Lung (tissue), 12 donors: ENCODE data around the gene TP53RK. TPM values are rescaled to one million over a fixed set of nuclear protein-coding genes. Genes with fewer than 3 reads are reported as not detected.

Experiments
- ATAC-seq: fragments of 200-7000 bp; cut with Tn5 transposase; one replicate; pipeline ENCODE4 v1.9.1; 2020; ENCODE audit warnings: moderate number of reproducible peaks; ENCODE audit not compliant: insufficient read depth, low FRiP score
- DNase-seq, 3 donors: peaks; one replicate each; pipeline ENCODE4 v3.0.0-alpha.2; 2013 to 2017
- H3K27ac ChIP-seq, 2 donors: one replicate each; pipeline ENCODE4 v1.5.1; 2013; ENCODE audit warnings: mild to moderate bottlenecking in 2 of 2, moderate library complexity in 2 of 2, control low read depth in 1 of 2, inconsistent platforms in 1 of 2, low read depth in 1 of 2, low read length in 1 of 2
- H3K27me3 ChIP-seq, 3 donors: one replicate each; pipeline ENCODE4 v1.5.1; 2013; ENCODE audit warnings: low read length in 2 of 3; ENCODE audit not compliant: control insufficient read depth in 3 of 3, insufficient read depth in 3 of 3
- H3K36me3 ChIP-seq, 4 donors: one replicate each; pipeline ENCODE4 v1.5.1; 2013; ENCODE audit warnings: low read length in 4 of 4, mild to moderate bottlenecking in 1 of 4, moderate library complexity in 1 of 4; ENCODE audit not compliant: control insufficient read depth in 4 of 4, insufficient read depth in 4 of 4
- H3K4me1 ChIP-seq, 5 donors: one replicate each; pipeline ENCODE4 v1.5.1; 2013; ENCODE audit warnings: low read length in 5 of 5, mild to moderate bottlenecking in 2 of 5, moderate library complexity in 1 of 5; ENCODE audit not compliant: control insufficient read depth in 5 of 5, insufficient read depth in 5 of 5
- H3K4me3 ChIP-seq: one replicate; pipeline ENCODE4 v1.5.1; 2013; ENCODE audit warnings: mild to moderate bottlenecking, control low read depth, moderate library complexity
- H3K9ac ChIP-seq, 2 donors: one replicate each; pipeline ENCODE4 v1.5.1; 2013; ENCODE audit warnings: low read length in 2 of 2, control low read depth in 1 of 2; ENCODE audit not compliant: insufficient read depth in 1 of 2
- H3K9me3 ChIP-seq, 4 donors: one replicate each; pipeline ENCODE4 v1.5.1; 2013; ENCODE audit warnings: low read length in 3 of 4, mild to moderate bottlenecking in 1 of 4, moderate library complexity in 1 of 4; ENCODE audit not compliant: control insufficient read depth in 4 of 4, insufficient read depth in 3 of 4
- CTCF ChIP-seq: IDR thresholded peaks from 2 replicates; pipeline ENCODE4 v1.5.1; 2012; ENCODE audit warnings: mild to moderate bottlenecking; ENCODE audit errors: control extremely low read depth, extremely low read depth
- WGBS, 2 donors: extraction: QIAGEN DNeasy Blood & Tissue Kit; methylation state at CpG; one replicate each; pipeline ENCODE4 v1.1.7; 2013; 5-methylcytosine and 5-hydroxymethylcytosine counted together
- polyA plus RNA-seq, 2 donors: library from polyadenylated mRNA; stranded (reverse); fragments of 200-250 nt; gene quantifications; one replicate each; pipeline ENCODE4 v1.2.1, GENCODE V29; 2013
- total RNA-seq, 2 donors: library from RNA; depleted of rRNA in 1 of 2; stranded (reverse); fragments of >200 nt in 1 of 2; gene quantifications; one replicate each; pipeline ENCODE4 v1.2.1, GENCODE V29; 2014 to 2021
- donor health status: control.
- donor health status: control.
- donor health status: Bipolar disorder and iron deficiency.
- donor health status: healthy.
- donor health status: DM: yes; HTN: yes; CAD: no.

TP53RK gene
- total and polyA plus RNA-seq, 4 donors: 11.6 to 15.7 (median 12.5) TPM

GRCh38 chr20:46651091-46651962 is 37.9 kb downstream of the TP53RK start, which contains the start of gene SLC13A3:
SLC13A3 (minus strand) TSS chr20:46651459; CDS start chr20:46651421, 38 bp downstream.
- DNase-seq (peak in 2 of 3 donors; percentile 22 to 29), ATAC-seq (no peak)
- Histone ChIP-seq H3K4me1 (peaks cover 0 to 2% (median 0%) of the 10 kb centered on the region in 5 donors), H3K27ac (no peak within 1 kb of the TSS), H3K9me3 (no peaks in the 10 kb centered on the region), H3K9ac (no peak within 1 kb of the TSS), H3K4me3 (no peak within 1 kb of the TSS), H3K36me3 (no peaks in the 10 kb centered on the region), H3K27me3 (peaks cover 0 to 14% (median 4%) of the 10 kb centered on the region in 3 donors)
- WGBS, 2 donors: 19 to 22% methylated on average over 41 to 55 of the region's 55 CpGs
- no peak for TF ChIP-seq CTCF

DNA sequence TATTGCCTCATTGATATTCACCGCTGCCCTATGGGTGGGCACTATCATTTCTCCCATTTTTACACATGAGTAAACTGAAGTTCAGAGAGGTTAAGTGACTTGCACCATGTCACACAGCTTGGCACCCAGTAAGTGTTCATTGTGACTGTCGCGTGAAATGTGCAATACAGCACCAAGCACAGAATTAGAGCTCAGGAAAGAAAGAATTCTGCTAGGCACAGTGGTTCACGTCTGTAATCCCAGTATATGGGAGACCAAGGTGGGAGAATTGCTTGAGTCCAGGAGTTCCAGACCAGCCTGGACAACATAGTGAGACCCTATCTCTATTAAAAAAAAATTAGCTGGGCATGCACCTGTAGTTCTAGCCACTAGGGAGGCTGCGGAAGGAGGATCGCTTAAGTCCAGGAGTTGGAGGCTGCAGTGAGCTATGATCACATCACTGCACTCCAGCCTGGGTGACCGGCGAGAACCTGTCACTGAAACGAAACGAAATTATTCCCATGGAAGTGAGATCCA is 38.6 kb downstream of the TP53RK start:
- Histone ChIP-seq H3K4me3 (no peak overlapping the region), H3K9me3 (no peaks in the 10 kb centered on the region), H3K9ac (no peak overlapping the region), H3K27ac (no peak overlapping the region), H3K27me3 (peaks cover 0 to 14% (median 4%) of the 10 kb centered on the region in 3 donors), H3K4me1 (peaks cover 0 to 2% (median 0%) of the 10 kb centered on the region in 5 donors), H3K36me3 (no peaks in the 10 kb centered on the region)
- no peak for TF ChIP-seq CTCF
- 82 to 86% methylated on average over 10 of the region's 10 CpGs for WGBS, 2 donors
- ATAC-seq (no peak), DNase-seq (no peak)

GRCh38 chr20:46649965-46650542 is 39.2 kb downstream of the TP53RK start:
- peaks cover 0 to 14% (median 4%) of the 10 kb centered on the region in 3 donors for H3K27me3 ChIP-seq
- no peak overlapping the region for H3K27ac ChIP-seq
- TF ChIP-seq CTCF: no peak
- ATAC-seq (no peak), DNase-seq (no peak)
- no peak overlapping the region for H3K4me3 ChIP-seq
- H3K9ac ChIP-seq: no peak overlapping the region
- H3K36me3 ChIP-seq: no peaks in the 10 kb centered on the region
- no peaks in the 10 kb centered on the region for H3K9me3 ChIP-seq
- H3K4me1 ChIP-seq: peaks cover 0 to 2% (median 0%) of the 10 kb centered on the region in 5 donors
- 93 to 94% methylated on average over 9 of the region's 9 CpGs for WGBS, 2 donors
